OCI-LY7 (cell line): ENCODE data around the gene FAM180B.

ENCODE experiments used
- EZH2phosphoT487 ChIP-seq: fragments of 200-600 bp; sonication (generic); IDR thresholded peaks from 2 replicates; pipeline ENCODE4 v1.6.1; 2018; ENCODE audit warnings: low read depth, borderline replicate concordance, mild to moderate bottlenecking, mixed run types, antibody characterized with exemption, low read length, moderate library complexity, mixed read lengths
- TF ChIP-seq, protein P1 (sequence below): fragments of 200-600 bp; sonication (generic); conservative IDR thresholded peaks from 2 replicates; pipeline ENCODE4 v1.5.1; 2014; ENCODE audit warnings: mild to moderate bottlenecking, antibody characterized with exemption, low read length, moderate library complexity, mixed read lengths

DNA sequence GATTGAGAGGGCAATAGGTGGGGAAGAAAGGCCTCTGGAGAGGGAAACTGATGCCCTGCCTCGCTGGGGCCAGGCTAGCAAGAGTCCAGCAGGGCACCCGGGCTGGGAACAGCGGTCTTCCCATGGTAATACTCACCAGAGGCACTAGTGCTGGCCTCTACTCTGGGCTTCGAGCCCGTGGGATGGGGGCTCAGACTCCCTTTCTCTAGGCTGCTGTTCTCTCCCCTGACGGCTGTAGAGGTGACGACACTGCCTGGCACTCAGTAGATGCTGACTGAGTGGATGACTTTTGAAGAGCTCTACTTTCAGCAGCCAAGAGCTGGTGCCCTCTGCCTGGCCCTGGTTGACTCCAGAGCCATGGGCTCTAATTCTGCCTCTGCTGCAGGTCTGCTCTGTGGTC lies 8.6 kb downstream of the FAM180B start:
- TF ChIP-seq, protein P1, sequence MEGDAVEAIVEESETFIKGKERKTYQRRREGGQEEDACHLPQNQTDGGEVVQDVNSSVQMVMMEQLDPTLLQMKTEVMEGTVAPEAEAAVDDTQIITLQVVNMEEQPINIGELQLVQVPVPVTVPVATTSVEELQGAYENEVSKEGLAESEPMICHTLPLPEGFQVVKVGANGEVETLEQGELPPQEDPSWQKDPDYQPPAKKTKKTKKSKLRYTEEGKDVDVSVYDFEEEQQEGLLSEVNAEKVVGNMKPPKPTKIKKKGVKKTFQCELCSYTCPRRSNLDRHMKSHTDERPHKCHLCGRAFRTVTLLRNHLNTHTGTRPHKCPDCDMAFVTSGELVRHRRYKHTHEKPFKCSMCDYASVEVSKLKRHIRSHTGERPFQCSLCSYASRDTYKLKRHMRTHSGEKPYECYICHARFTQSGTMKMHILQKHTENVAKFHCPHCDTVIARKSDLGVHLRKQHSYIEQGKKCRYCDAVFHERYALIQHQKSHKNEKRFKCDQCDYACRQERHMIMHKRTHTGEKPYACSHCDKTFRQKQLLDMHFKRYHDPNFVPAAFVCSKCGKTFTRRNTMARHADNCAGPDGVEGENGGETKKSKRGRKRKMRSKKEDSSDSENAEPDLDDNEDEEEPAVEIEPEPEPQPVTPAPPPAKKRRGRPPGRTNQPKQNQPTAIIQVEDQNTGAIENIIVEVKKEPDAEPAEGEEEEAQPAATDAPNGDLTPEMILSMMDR = no peak
- no peak for TF ChIP-seq EZH2phosphoT487
